Right cardiac atrium (tissue), 5 donors: ENCODE measurements around the gene PRMT7. TPM values are rescaled to one million over a fixed set of nuclear protein-coding genes. Genes with fewer than 3 reads are reported as not detected.

ENCODE experiments used
- ATAC-seq, 2 donors: fragments of 200-7000 bp; cut with Tn5 transposase; one replicate each; pipeline versions ENCODE4 v1.8.0 to v1.9.1; 2020; ENCODE audit warnings: moderate library complexity in 2 of 2, mild to moderate bottlenecking in 1 of 2
- DNase-seq, 3 donors: peaks; one replicate each; pipeline ENCODE4 v3.0.0-alpha.2; 2020
- H3K27ac ChIP-seq: one replicate; pipeline ENCODE4 v1.5.1; 2013; ENCODE audit warnings: mild to moderate bottlenecking, low read length, control low read depth, moderate library complexity
- H3K27me3 ChIP-seq: one replicate; pipeline ENCODE4 v1.6.1; 2013; ENCODE audit not compliant: control insufficient read depth, insufficient read depth
- H3K4me1 ChIP-seq: one replicate; pipeline ENCODE4 v1.6.1; 2013; ENCODE audit warnings: low read length; ENCODE audit not compliant: control insufficient read depth, insufficient read depth
- H3K4me3 ChIP-seq: one replicate; pipeline ENCODE4 v1.5.1; 2013; ENCODE audit warnings: low read length, control low read depth
- H3K9me3 ChIP-seq: one replicate; pipeline ENCODE4 v1.6.1; 2013; ENCODE audit warnings: low read length; ENCODE audit not compliant: control insufficient read depth
- WGBS: extraction: QIAGEN DNeasy Blood & Tissue Kit; methylation state at CpG from one replicate; pipeline ENCODE4 v1.1.7; 2013; 5-methylcytosine and 5-hydroxymethylcytosine counted together
- intact Hi-C, 4 donors: fragments of 100-400 bp; cut with DNase I; formaldehyde crosslinking; loops; one replicate each; pipeline versions ENCODE4 v1.11.0 to v1.14.0; 2022 to 2023
- polyA plus RNA-seq: library from polyadenylated mRNA; stranded (reverse); fragments of 200-250 nt; gene quantifications from one replicate; pipeline ENCODE4 v1.2.3, GENCODE V29; 2013
- total RNA-seq, 4 donors: library from RNA; stranded (reverse); fragmentation: NEBNext Ultra II Directional; extraction: Animal tissue kit (Norgen Biotek cat#: 25700); gene quantifications; one replicate each; pipeline ENCODE4 v1.2.1, GENCODE V29; 2021
- donor health status: healthy with polysubstance abuse.
- donor health status: DM: no; HTN: yes; CAD: no.
- donor health status: DM: no; HTN: no; CAD: no.
- donor health status: DM: no; HTN: yes; CAD: no; lungs with severe emphysema.
- donor health status: DM: yes; HTN: yes; CAD: no.

Gene PRMT7
- total and polyA plus RNA-seq, 5 donors: 20.8 to 34.7 (median 34.5) TPM

- no peaks in the 10 kb centered on the region for H3K27me3 ChIP-seq
- 81% methylated on average over 20 of the region's 20 CpGs for WGBS
Observed at GRCh38 chr16:68367440-68367839, 56.6 kb downstream of the PRMT7 start.

GRCh38 chr16:68367891-68368290, 57.1 kb downstream of the PRMT7 start:
- no peaks in the 10 kb centered on the region for H3K9me3 ChIP-seq
- H3K4me1 ChIP-seq: no peaks in the 10 kb centered on the region
- 85% methylated on average over 14 of the region's 14 CpGs for WGBS
- no peak overlapping the region for H3K27ac ChIP-seq
- ATAC-seq (no peak), DNase-seq (peak in 1 of 3 donors; percentile 34)
- no peak overlapping the region for H3K4me3 ChIP-seq
- intact Hi-C loops: no loop called here
- no peaks in the 10 kb centered on the region for H3K27me3 ChIP-seq

More at GRCh38 chr16:68367440-68367839, 56.6 kb downstream of the PRMT7 start:
- no peak overlapping the region for H3K27ac ChIP-seq
- no peaks in the 10 kb centered on the region for H3K4me1 ChIP-seq
- H3K9me3 ChIP-seq: no peaks in the 10 kb centered on the region
- H3K4me3 ChIP-seq: no peak overlapping the region
- peak in 1 of 3 donors; percentile 26 for DNase-seq
- intact Hi-C loops: no loop called here
- no peak for ATAC-seq

GRCh38 chr16:68368301-68368888, 57.6 kb downstream of the PRMT7 start:
- DNase-seq (peak in 1 of 3 donors; percentile 9), ATAC-seq (no peak)
- no peaks in the 10 kb centered on the region for H3K9me3 ChIP-seq
- 78% methylated on average over 12 of the region's 12 CpGs for WGBS
- H3K27me3 ChIP-seq: no peaks in the 10 kb centered on the region
- intact Hi-C loops: no loop called here
- H3K27ac ChIP-seq: no peak overlapping the region
- H3K4me1 ChIP-seq: no peaks in the 10 kb centered on the region
- no peak overlapping the region for H3K4me3 ChIP-seq

- DNase-seq (no peak), ATAC-seq (no peak)
- 72% methylated on average over 4 of the region's 4 CpGs for WGBS
- H3K27me3 ChIP-seq: no peaks in the 10 kb centered on the region
- no peaks in the 10 kb centered on the region for H3K9me3 ChIP-seq
- no peaks in the 10 kb centered on the region for H3K4me1 ChIP-seq
- H3K4me3 ChIP-seq: no peak overlapping the region
- intact Hi-C loops: no loop called here
- no peak overlapping the region for H3K27ac ChIP-seq
Observed at GRCh38 chr16:68369168-68369567, 58.3 kb downstream of the PRMT7 start.

GRCh38 chr16:68369697-68370580, 59.1 kb downstream of the PRMT7 start:
- Histone ChIP-seq H3K27me3 (no peaks in the 10 kb centered on the region), H3K27ac (no peak overlapping the region), H3K9me3 (no peaks in the 10 kb centered on the region), H3K4me1 (no peaks in the 10 kb centered on the region), H3K4me3 (no peak overlapping the region)
- DNase-seq (no peak), ATAC-seq (no peak)
- 76% methylated on average over 23 of the region's 23 CpGs for WGBS
- intact Hi-C loops: no loop called here

- ATAC-seq (no peak), DNase-seq (peak in 1 of 3 donors; percentile 32)
- H3K27me3 ChIP-seq: no peaks in the 10 kb centered on the region
- H3K4me3 ChIP-seq: no peak overlapping the region
- H3K4me1 ChIP-seq: no peaks in the 10 kb centered on the region
- WGBS: 81% methylated on average over 32 of the region's 32 CpGs
- intact Hi-C loops: no loop called here
- H3K9me3 ChIP-seq: no peaks in the 10 kb centered on the region
- H3K27ac ChIP-seq: no peak overlapping the region
Observed at GRCh38 chr16:68370581-68371275, 59.9 kb downstream of the PRMT7 start.

- H3K4me3 ChIP-seq: no peak overlapping the region
- no peaks in the 10 kb centered on the region for H3K27me3 ChIP-seq
- no peaks in the 10 kb centered on the region for H3K4me1 ChIP-seq
- no peak overlapping the region for H3K27ac ChIP-seq
- ATAC-seq (no peak), DNase-seq (peak in 1 of 3 donors; percentile 48)
- no peaks in the 10 kb centered on the region for H3K9me3 ChIP-seq
- WGBS: 90% methylated on average over 27 of the region's 27 CpGs
- intact Hi-C loops: no loop called here
Observed at GRCh38 chr16:68371276-68371651, 60.4 kb downstream of the PRMT7 start.

- peak in 1 of 3 donors; percentile 43 for DNase-seq
Observed at GRCh38 chr16:68371706-68372380, 61.0 kb downstream of the PRMT7 start.

GRCh38 chr16:68372381-68372720, 61.5 kb downstream of the PRMT7 start:
- no peaks in the 10 kb centered on the region for H3K4me1 ChIP-seq
- intact Hi-C loops: no loop called here
- H3K27ac ChIP-seq: no peak overlapping the region
- no peak for ATAC-seq
- no peak overlapping the region for H3K4me3 ChIP-seq
- H3K27me3 ChIP-seq: no peaks in the 10 kb centered on the region
- no peaks in the 10 kb centered on the region for H3K9me3 ChIP-seq
- DNase-seq: no peak
- WGBS: 91% methylated on average over 3 of the region's 3 CpGs

More at GRCh38 chr16:68371706-68372380, 61.0 kb downstream of the PRMT7 start:
- Histone ChIP-seq H3K27me3 (no peaks in the 10 kb centered on the region), H3K9me3 (no peaks in the 10 kb centered on the region), H3K4me1 (no peaks in the 10 kb centered on the region), H3K27ac (no peak overlapping the region), H3K4me3 (no peak overlapping the region)
- intact Hi-C loops: no loop called here
- WGBS: 93% methylated on average over 40 of the region's 40 CpGs
- no peak for ATAC-seq

- ATAC-seq (no peak), DNase-seq (peak in 1 of 3 donors; percentile 20)
- H3K9me3 ChIP-seq: no peaks in the 10 kb centered on the region
- intact Hi-C loops: no loop called here
- no peaks in the 10 kb centered on the region for H3K27me3 ChIP-seq
- 88% methylated on average over 8 of the region's 8 CpGs for WGBS
- H3K4me3 ChIP-seq: no peak overlapping the region
- no peaks in the 10 kb centered on the region for H3K4me1 ChIP-seq
- no peak overlapping the region for H3K27ac ChIP-seq
Observed at GRCh38 chr16:68372806-68373205, 62.0 kb downstream of the PRMT7 start.
